Measurements from ENCODE around the gene MAP2.

The MAP2 gene

GRCh38 chr2:209663139-209663538 lies 239.3 kb downstream of the MAP2 start:
- no peak for FAIRE-seq

GRCh38 chr2:209663656-209664055 lies 239.8 kb downstream of the MAP2 start:
- FAIRE-seq = no peak

GRCh38 chr2:209666296-209666695 lies 242.4 kb downstream of the MAP2 start:
- no peak for FAIRE-seq

- FAIRE-seq = no peak
These were observed 247.3 kb downstream of the MAP2 start for GRCh38 chr2:209671020-209671680.

GRCh38 chr2:209673811-209674210 lies 250.0 kb downstream of the MAP2 start:
- no peak for FAIRE-seq

- FAIRE-seq = no peak
These were observed 256.7 kb downstream of the MAP2 start for GRCh38 chr2:209680596-209680995.

- FAIRE-seq = no peak
These were observed 257.4 kb downstream of the MAP2 start for GRCh38 chr2:209681201-209681735.

- FAIRE-seq = no peak
These were observed 258.8 kb downstream of the MAP2 start for GRCh38 chr2:209682646-209683045.

GRCh38 chr2:209685340-209685739 lies 261.5 kb downstream of the MAP2 start:
- no peak for FAIRE-seq

GRCh38 chr2:209685963-209686362 lies 262.1 kb downstream of the MAP2 start:
- no peak for FAIRE-seq

- FAIRE-seq = no peak
These were observed 262.6 kb downstream of the MAP2 start for GRCh38 chr2:209686448-209686847.

GRCh38 chr2:209687323-209687969 lies 263.6 kb downstream of the MAP2 start:
- no peak for FAIRE-seq

GRCh38 chr2:209688385-209688784 lies 264.5 kb downstream of the MAP2 start:
- FAIRE-seq = no peak

GRCh38 chr2:209690029-209690754 lies 266.3 kb downstream of the MAP2 start:
- no peak for FAIRE-seq

GRCh38 chr2:209694748-209695147 lies 270.9 kb downstream of the MAP2 start:
- FAIRE-seq = no peak

GRCh38 chr2:209696836-209697711 lies 273.2 kb downstream of the MAP2 start:
- no peak for FAIRE-seq

- no peak for FAIRE-seq
These were observed 278.9 kb downstream of the MAP2 start for GRCh38 chr2:209702775-209703174.

GRCh38 chr2:209713219-209713618 lies 289.4 kb downstream of the MAP2 start:
- FAIRE-seq = no peak

GRCh38 chr2:209719034-209719433 lies 295.2 kb downstream of the MAP2 start:
- no peak for FAIRE-seq

- FAIRE-seq = no peak
These were observed 297.6 kb downstream of the MAP2 start for GRCh38 chr2:209721497-209721896.

GRCh38 chr2:209726311-209726710 lies 302.5 kb downstream of the MAP2 start:
- FAIRE-seq = no peak

- FAIRE-seq = no peak
These were observed 303.2 kb downstream of the MAP2 start for GRCh38 chr2:209727077-209727476.

GRCh38 chr2:209734805-209735204 lies 311.0 kb downstream of the MAP2 start:
- FAIRE-seq = no peak

All from TTC549 (cell line).